Activated CD8-positive, alpha-beta T cell treated with anti-CD3 and anti-CD28 coated beads for 36 hours (primary cell): ENCODE results near the gene PDGFC. TPM values are rescaled to one million over a fixed set of nuclear protein-coding genes. Genes with fewer than 3 reads are reported as not detected.

Experiments
- ATAC-seq: fragments of 200-7000 bp; cut with Tn5 transposase; one replicate; pipeline ENCODE4 v1.10.0; 2021; ENCODE audit warnings: mild to moderate bottlenecking, moderate library complexity
- CTCF ChIA-PET: fragments of 350-600 bp; sonication (Branson Sonifier 250); formaldehyde crosslinking; loops from one replicate; lab custom pipeline; 2021; ENCODE audit warnings: antibody characterized with exemption; lab: Charles Lee
- POLR2A ChIA-PET: fragments of 350-600 bp; sonication (Branson Sonifier 250); formaldehyde crosslinking; loops from one replicate; lab custom pipeline; 2021; ENCODE audit warnings: antibody characterized with exemption; lab: Charles Lee
- DNase-seq: peaks from one replicate; pipeline ENCODE4 v3.0.0-alpha.2; 2020
- H3K27ac Mint-ChIP-seq: one replicate; pipeline ENCODE4 v1.8.0; 2021; ENCODE audit warnings: mild to moderate bottlenecking, mixed read lengths
- H3K27me3 Mint-ChIP-seq: one replicate; pipeline ENCODE4 v1.8.0; 2021; ENCODE audit warnings: mixed read lengths
- H3K36me3 Mint-ChIP-seq: one replicate; pipeline ENCODE4 v1.8.0; 2021; ENCODE audit warnings: low read depth, mixed read lengths
- H3K4me1 Mint-ChIP-seq: one replicate; pipeline ENCODE4 v1.8.0; 2021; ENCODE audit warnings: low read depth, mixed read lengths
- H3K4me3 Mint-ChIP-seq: one replicate; pipeline ENCODE4 v1.8.0; 2021; ENCODE audit warnings: mild to moderate bottlenecking, moderate library complexity, mixed read lengths
- H3K9me3 Mint-ChIP-seq: one replicate; pipeline ENCODE4 v1.8.0; 2021; ENCODE audit warnings: mixed read lengths
- intact Hi-C: fragments of 100-400 bp; cut with micrococcal nuclease; formaldehyde crosslinking; loops from one replicate; pipeline ENCODE4 v1.10.0; 2022
- total RNA-seq, 2 experiments: library from RNA; stranded (reverse); gene quantifications; one replicate each; pipeline ENCODE4 v1.2.3, GENCODE V29; 2021
- TF ChIP-seq, protein P1 (sequence below): fragments of 200-600 bp; IDR thresholded peaks from one replicate; pipeline ENCODE4 v1.8.0; 2022; ENCODE audit warnings: antibody characterized with exemption, mild to moderate bottlenecking

PDGFC gene
- total RNA-seq, 2 experiments from 2014 or later = not detected

DNA sequence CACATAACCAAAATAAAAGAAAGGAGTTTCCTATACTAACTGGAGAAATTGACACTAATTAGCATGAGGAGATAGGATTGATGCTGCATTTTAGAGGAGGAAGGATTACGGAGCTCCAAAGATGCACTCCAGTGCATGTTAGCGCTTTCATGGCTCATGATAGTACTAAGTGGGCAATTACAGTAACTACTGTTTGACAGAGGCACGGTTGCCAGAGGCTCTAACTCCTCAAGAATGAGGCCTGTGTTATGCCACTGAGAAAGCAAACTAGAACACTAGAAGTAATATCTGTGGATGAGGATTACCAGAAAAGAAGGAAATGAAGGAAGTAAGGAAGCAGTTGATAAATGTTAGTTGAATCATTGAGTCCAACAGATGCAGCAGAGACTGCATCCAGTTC, 19.6 kb upstream of the PDGFC start:
- peaks cover 13% of the 10 kb centered on the region for H3K9me3 Mint-ChIP-seq
- DNase-seq (no peak), ATAC-seq (no peak)
- H3K27me3 Mint-ChIP-seq = no peaks in the 10 kb centered on the region
- intact Hi-C loops = no loop called here
- ChIA-PET POLR2A (no interaction called here), CTCF (no interaction called here)
- no peak overlapping the region for H3K27ac Mint-ChIP-seq
- TF ChIP-seq, protein P1, sequence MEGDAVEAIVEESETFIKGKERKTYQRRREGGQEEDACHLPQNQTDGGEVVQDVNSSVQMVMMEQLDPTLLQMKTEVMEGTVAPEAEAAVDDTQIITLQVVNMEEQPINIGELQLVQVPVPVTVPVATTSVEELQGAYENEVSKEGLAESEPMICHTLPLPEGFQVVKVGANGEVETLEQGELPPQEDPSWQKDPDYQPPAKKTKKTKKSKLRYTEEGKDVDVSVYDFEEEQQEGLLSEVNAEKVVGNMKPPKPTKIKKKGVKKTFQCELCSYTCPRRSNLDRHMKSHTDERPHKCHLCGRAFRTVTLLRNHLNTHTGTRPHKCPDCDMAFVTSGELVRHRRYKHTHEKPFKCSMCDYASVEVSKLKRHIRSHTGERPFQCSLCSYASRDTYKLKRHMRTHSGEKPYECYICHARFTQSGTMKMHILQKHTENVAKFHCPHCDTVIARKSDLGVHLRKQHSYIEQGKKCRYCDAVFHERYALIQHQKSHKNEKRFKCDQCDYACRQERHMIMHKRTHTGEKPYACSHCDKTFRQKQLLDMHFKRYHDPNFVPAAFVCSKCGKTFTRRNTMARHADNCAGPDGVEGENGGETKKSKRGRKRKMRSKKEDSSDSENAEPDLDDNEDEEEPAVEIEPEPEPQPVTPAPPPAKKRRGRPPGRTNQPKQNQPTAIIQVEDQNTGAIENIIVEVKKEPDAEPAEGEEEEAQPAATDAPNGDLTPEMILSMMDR = no peak
- no peaks in the 10 kb centered on the region for H3K4me1 Mint-ChIP-seq
- no peaks in the 10 kb centered on the region for H3K36me3 Mint-ChIP-seq
- no peak overlapping the region for H3K4me3 Mint-ChIP-seq

DNA sequence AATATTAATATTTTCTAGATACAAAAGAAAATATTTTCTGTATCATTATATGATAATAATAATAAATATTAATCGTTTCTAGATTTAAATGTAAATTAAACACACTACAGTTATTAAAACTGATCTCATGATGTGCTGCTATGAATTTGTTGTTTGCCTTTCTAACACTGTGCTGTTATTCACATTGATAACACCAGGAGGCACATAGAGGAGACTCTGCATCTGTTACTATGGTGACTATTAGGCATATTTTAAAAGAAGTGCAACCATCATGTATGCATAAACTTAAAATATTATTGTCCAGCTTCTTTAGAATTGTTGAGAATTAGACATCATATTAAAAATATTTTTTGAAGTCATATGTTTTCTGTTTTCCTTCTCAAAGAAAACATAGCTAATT, 11.8 kb upstream of the PDGFC start:
- ATAC-seq (no peak), DNase-seq (no peak)
- Mint-ChIP-seq H3K27ac (no peak overlapping the region), H3K9me3 (peaks cover 6% of the 10 kb centered on the region), H3K4me3 (no peak overlapping the region), H3K36me3 (no peaks in the 10 kb centered on the region), H3K27me3 (no peaks in the 10 kb centered on the region), H3K4me1 (no peaks in the 10 kb centered on the region)
- POLR2A ChIA-PET = no interaction called here
- intact Hi-C loops = no loop called here
- TF ChIP-seq, protein P1 = no peak
- CTCF ChIA-PET = no interaction called here

DNA sequence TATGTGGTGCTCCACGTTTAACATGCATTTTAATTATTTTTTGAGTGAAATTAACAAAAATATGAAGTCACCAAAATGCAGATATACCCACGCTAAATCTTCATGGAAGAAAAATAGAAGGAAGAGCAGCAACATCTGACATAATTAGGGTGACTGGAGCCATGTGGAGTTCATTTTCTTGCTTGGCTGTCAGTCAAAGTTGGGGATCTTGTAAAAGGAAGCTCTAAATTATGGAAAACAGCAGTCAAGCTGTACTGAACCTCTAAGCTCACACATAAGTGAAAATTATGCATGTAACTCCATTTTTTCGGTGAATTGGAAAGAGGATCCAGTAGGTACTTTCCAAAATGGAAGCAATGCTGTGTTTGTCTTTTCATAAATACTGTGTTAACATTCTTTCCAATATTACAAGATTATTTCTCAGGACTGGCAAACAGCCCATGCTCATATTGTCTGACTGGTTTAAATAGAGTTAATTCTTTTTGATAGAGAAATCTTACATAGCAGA, 9.7 kb upstream of the PDGFC start:
- ChIA-PET POLR2A (interaction anchor here (0.7 kb wide), 1 partner anchor 1258 kb away, joined by 3 read pairs; no protein-coding TSS in a partner anchor), CTCF (interaction anchor here (1.4 kb wide), 1 partner anchor 12 kb away, joined by 5 read pairs; no protein-coding TSS in a partner anchor)
- intact Hi-C loops = no loop called here
- no peak for ATAC-seq
- Mint-ChIP-seq H3K4me3 (no peak overlapping the region), H3K4me1 (no peaks in the 10 kb centered on the region), H3K27ac (no peak overlapping the region), H3K36me3 (no peaks in the 10 kb centered on the region), H3K27me3 (no peaks in the 10 kb centered on the region), H3K9me3 (peaks cover 4% of the 10 kb centered on the region)
- TF ChIP-seq, protein P1 = no peak
- no peak for DNase-seq

DNA sequence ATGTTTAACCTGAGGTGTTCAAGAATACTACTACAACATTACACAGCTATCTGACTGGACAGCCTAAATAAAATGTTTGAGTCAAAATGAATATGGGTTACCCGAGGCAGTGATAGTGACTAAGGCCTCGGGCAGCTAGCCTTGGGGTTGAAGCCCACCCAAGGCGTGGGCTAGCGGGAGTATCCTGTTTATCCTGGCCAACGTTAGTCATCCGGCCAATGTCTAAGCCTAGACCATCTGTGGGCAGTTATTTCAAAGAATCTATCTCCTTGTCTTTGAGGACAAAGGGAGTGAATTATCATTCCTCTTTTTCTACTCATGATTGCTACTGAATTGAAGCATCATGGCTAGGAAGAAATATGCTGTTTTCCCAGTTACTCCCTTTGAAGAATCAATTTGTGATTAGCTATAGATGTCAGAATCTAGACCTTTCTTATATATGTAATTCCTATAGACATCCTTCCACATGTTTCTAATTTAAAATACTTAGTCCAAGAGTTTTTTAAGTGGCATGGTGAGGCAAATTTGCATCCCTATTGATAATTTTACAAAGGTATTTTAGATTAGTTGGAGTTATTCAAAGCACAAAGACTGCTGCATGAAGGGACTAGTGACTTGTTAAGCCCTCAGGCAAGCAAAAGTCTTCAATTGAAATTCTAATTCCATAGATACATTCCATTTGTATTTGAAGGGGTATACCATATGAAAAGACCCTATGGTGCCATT, 6.0 kb upstream of the PDGFC start:
- Mint-ChIP-seq H3K4me3 (no peak overlapping the region), H3K36me3 (no peaks in the 10 kb centered on the region), H3K27ac (no peak overlapping the region), H3K4me1 (no peaks in the 10 kb centered on the region), H3K27me3 (peaks cover 16% of the 10 kb centered on the region), H3K9me3 (no peaks in the 10 kb centered on the region)
- CTCF ChIA-PET = no interaction called here
- no peak for DNase-seq
- TF ChIP-seq, protein P1 = no peak
- ATAC-seq = no peak
- intact Hi-C loops = no loop called here
- POLR2A ChIA-PET = no interaction called here

DNA sequence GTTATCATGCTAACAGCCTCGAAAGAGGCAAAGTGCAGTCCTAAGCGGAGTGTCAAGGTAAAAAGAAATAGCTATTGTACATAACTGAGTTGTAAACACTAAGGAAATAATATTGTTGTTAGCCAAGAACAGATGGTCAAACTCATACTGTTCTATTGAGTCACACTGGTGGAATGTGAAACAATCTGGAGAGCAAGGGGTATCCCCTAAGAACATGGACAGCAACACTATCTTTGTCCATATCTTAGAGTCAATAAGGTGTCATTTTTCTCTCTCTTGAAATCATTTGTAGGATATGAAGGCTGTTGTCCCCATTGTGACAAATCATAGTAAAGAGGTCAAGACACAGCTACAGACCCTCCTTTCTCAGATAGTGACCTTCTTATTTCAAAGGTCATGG, 4.5 kb upstream of the PDGFC start:
- TF ChIP-seq, protein P1 = no peak
- H3K36me3 Mint-ChIP-seq = no peaks in the 10 kb centered on the region
- ATAC-seq (no peak), DNase-seq (no peak)
- H3K27ac Mint-ChIP-seq = no peak overlapping the region
- ChIA-PET CTCF (no interaction called here), POLR2A (no interaction called here)
- intact Hi-C loops = no loop called here
- H3K27me3 Mint-ChIP-seq = peaks cover 22% of the 10 kb centered on the region
- H3K9me3 Mint-ChIP-seq = no peaks in the 10 kb centered on the region
- H3K4me1 Mint-ChIP-seq = no peaks in the 10 kb centered on the region
- no peak overlapping the region for H3K4me3 Mint-ChIP-seq
